ENCODE measurements around the gene C16orf90. TPM values are rescaled to one million over a fixed set of nuclear protein-coding genes. Genes with fewer than 3 reads are reported as not detected.

The C16orf90 gene
- polyA plus RNA-seq, 1 experiment = not detected

- DNase-seq (ENCODE audit: low read depth, low spot score) = peak; percentile 62
- peak overlapping the region; percentile 77 for H3K27ac ChIP-seq (ENCODE audit: low read depth, low read length)
- POLR2A ChIA-PET = interaction anchor here (0.6 to 2.8 kb wide), 6 partner anchors 14 to 287 kb away, joined by 3 to 20 read pairs (median 4); partner anchors contain the start of genes NAA60, ZNF174, ZNF597 and ZSCAN32
- H3K27me3 ChIP-seq (ENCODE audit: control insufficient read depth, insufficient read depth, low read length) = no peaks in the 10 kb centered on the region
- peak; percentile 45 for TF ChIP-seq CTCF (IDR thresholded peaks at IDR 0.05; ENCODE audit: low read depth, low read length)
- no peaks in the 10 kb centered on the region for H3K9me3 ChIP-seq (ENCODE audit: control insufficient read depth, insufficient read depth, low read length)
- CTCF ChIA-PET = no interaction called here
- H3K4me3 ChIP-seq (ENCODE audit: low read depth, low read length) = peak overlapping the region; percentile 96
These were observed 37.6 kb downstream of the C16orf90 start for GRCh38 chr16:3457434-3458252.

- Histone ChIP-seq H3K9me3 (ENCODE audit: control insufficient read depth, insufficient read depth, low read length) (no peaks in the 10 kb centered on the region), H3K4me3 (ENCODE audit: low read depth, low read length) (no peak overlapping the region), H3K27me3 (ENCODE audit: control insufficient read depth, insufficient read depth, low read length) (no peaks in the 10 kb centered on the region), H3K27ac (ENCODE audit: low read depth, low read length) (no peak overlapping the region)
- CTCF ChIA-PET = no interaction called here
- POLR2A ChIA-PET = interaction anchor here (0.7 kb wide), 1 partner anchor 171 kb away, joined by 8 read pairs; no protein-coding TSS in a partner anchor
- no peak for TF ChIP-seq CTCF (IDR thresholded peaks at IDR 0.05; ENCODE audit: low read depth, low read length)
- DNase-seq (ENCODE audit: low read depth, low spot score) = no peak
These were observed 40.6 kb downstream of the C16orf90 start for GRCh38 chr16:3454631-3455147.

- Histone ChIP-seq H3K27me3 (ENCODE audit: control insufficient read depth, insufficient read depth, low read length) (no peaks in the 10 kb centered on the region), H3K4me3 (ENCODE audit: low read depth, low read length) (no peak overlapping the region), H3K9me3 (ENCODE audit: control insufficient read depth, insufficient read depth, low read length) (no peaks in the 10 kb centered on the region), H3K27ac (ENCODE audit: low read depth, low read length) (no peak overlapping the region)
- ChIA-PET POLR2A (no interaction called here), CTCF (no interaction called here)
- DNase-seq (ENCODE audit: low read depth, low spot score) = no peak
- TF ChIP-seq CTCF (IDR thresholded peaks at IDR 0.05; ENCODE audit: low read depth, low read length) = no peak
These were observed 41.2 kb downstream of the C16orf90 start for GRCh38 chr16:3454093-3454492.

- Histone ChIP-seq H3K4me3 (ENCODE audit: low read depth, low read length) (peak overlapping the region; percentile 78), H3K27me3 (ENCODE audit: control insufficient read depth, insufficient read depth, low read length) (no peaks in the 10 kb centered on the region), H3K9me3 (ENCODE audit: control insufficient read depth, insufficient read depth, low read length) (peaks cover 11% of the 10 kb centered on the region; the same call in 1 of the 2 replicates), H3K27ac (ENCODE audit: low read depth, low read length) (peak overlapping the region; percentile 80)
- ChIA-PET POLR2A (interaction anchor here (0.5 to 2.2 kb wide), 6 partner anchors 14 to 246 kb away, joined by 4 to 20 read pairs (median 7); partner anchors contain the start of genes ZNF174, ZNF263 and ZSCAN32), CTCF (no interaction called here)
- TF ChIP-seq CTCF (IDR thresholded peaks at IDR 0.05; ENCODE audit: low read depth, low read length) = no peak
- peak; percentile 38 for DNase-seq (ENCODE audit: low read depth, low spot score)
These were observed 51.3 kb downstream of the C16orf90 start for GRCh38 chr16:3444032-3444388.

Small RNAs within 50 kb of the gene (small RNA-seq; reads per million reads assigned to genes)
- not detected for gene MIR6126 (ENCODE audit: insufficient read length, low read depth)

Other genes starting within 250 kb of the C16orf90 start
- not detected in 2 replicates for gene MEFV, start 238.9 kb downstream of the C16orf90 start, polyA plus RNA-seq (2011; rRNA removed)
- gene ZNF263, start 212.0 kb downstream of the C16orf90 start, polyA plus RNA-seq (2011; rRNA removed) = 13.2 and 22.5 TPM in 2 replicates
- 4.4 and 5.3 TPM in 2 replicates for gene TIGD7, start 190.1 kb downstream of the C16orf90 start, polyA plus RNA-seq (2011; rRNA removed)
- gene ZNF75A, start 190.0 kb downstream of the C16orf90 start, polyA plus RNA-seq (2011; rRNA removed) = 15.9 and 20.3 TPM in 2 replicates
- 0.07 and 0.09 TPM in 2 replicates for gene OR2C1, start 139.6 kb downstream of the C16orf90 start, polyA plus RNA-seq (2011; rRNA removed)
- 18.5 and 18.6 TPM in 2 replicates for gene ZSCAN32, start 94.5 kb downstream of the C16orf90 start, polyA plus RNA-seq (2011; rRNA removed)
- 10.7 and 10.9 TPM in 2 replicates for gene ZNF174, start 94.3 kb downstream of the C16orf90 start, polyA plus RNA-seq (2011; rRNA removed)
- gene ZNF597, start 52.0 kb downstream of the C16orf90 start, polyA plus RNA-seq (2011; rRNA removed) = 1.6 and 1.8 TPM in 2 replicates
- 23.1 and 28.8 TPM in 2 replicates for gene NAA60, start 51.8 kb downstream of the C16orf90 start, polyA plus RNA-seq (2011; rRNA removed)
- gene CLUAP1, start 5.5 kb upstream of the C16orf90 start, polyA plus RNA-seq (2011; rRNA removed) = 28.9 and 38.6 TPM in 2 replicates
- gene NLRC3, start 81.9 kb upstream of the C16orf90 start, polyA plus RNA-seq (2011; rRNA removed) = not detected in 2 replicates
- 1.6 and 2.3 TPM in 2 replicates for gene SLX4, start 116.1 kb upstream of the C16orf90 start, polyA plus RNA-seq (2011; rRNA removed)
- gene DNASE1, start 159.2 kb upstream of the C16orf90 start, polyA plus RNA-seq (2011; rRNA removed) = 8.0 and 9.3 TPM in 2 replicates
- gene TRAP1, start 222.0 kb upstream of the C16orf90 start, polyA plus RNA-seq (2011; rRNA removed) = 83.9 and 119 TPM in 2 replicates

All from AG04450 (cell line).